Measurements from ENCODE around the gene PPEF2.
A peak's percentile ranks its signal among the peaks of the same experiment; 100 is the strongest.
"Not testable (repeated sequence)": the region's sequence is repeated elsewhere in the genome, so short reads cannot be mapped to it uniquely, and the experiment has no call there.

Gene PPEF2

GRCh38 chr4:75902352-75902751, at the start of gene PPEF2:
PPEF2 (minus strand) TSS chr4:75902452; CDS start chr4:75896325, 6,127 bp downstream.
- no peak for DNase-seq

GRCh38 chr4:75950213-75950815, 48.1 kb upstream of the PPEF2 start:
- no peak for DNase-seq

GRCh38 chr4:75948822-75949444, 46.7 kb upstream of the PPEF2 start:
- DNase-seq: no peak

GRCh38 chr4:75940692-75941253, 38.5 kb upstream of the PPEF2 start, which contains the start of gene NAAA:
NAAA (minus strand) TSS chr4:75941013; CDS start chr4:75940949, 64 bp downstream.
- DNase-seq: peak; percentile 80

- DNase-seq: peak; percentile 80
Observed at GRCh38 chr4:75939890-75940691, 37.8 kb upstream of the PPEF2 start.

- no peak for DNase-seq
Observed at GRCh38 chr4:75935628-75936027, 33.4 kb upstream of the PPEF2 start.

- no peak for DNase-seq
Observed at GRCh38 chr4:75930152-75930551, 27.9 kb upstream of the PPEF2 start.

GRCh38 chr4:75924916-75925315, 22.7 kb upstream of the PPEF2 start:
- not testable (repeated sequence) for DNase-seq

- DNase-seq: no peak
Observed at GRCh38 chr4:75924309-75924827, 22.1 kb upstream of the PPEF2 start.

GRCh38 chr4:75922588-75922987, 20.3 kb upstream of the PPEF2 start:
- DNase-seq: no peak

GRCh38 chr4:75921910-75922309, 19.7 kb upstream of the PPEF2 start:
- DNase-seq: no peak

GRCh38 chr4:75920327-75920726, 18.1 kb upstream of the PPEF2 start:
- DNase-seq: no peak

- DNase-seq: no peak
Observed at GRCh38 chr4:75919920-75920319, 17.7 kb upstream of the PPEF2 start.

GRCh38 chr4:75916091-75916661, 13.9 kb upstream of the PPEF2 start:
- no peak for DNase-seq

GRCh38 chr4:75912968-75913367, 10.7 kb upstream of the PPEF2 start:
- DNase-seq: no peak

GRCh38 chr4:75910831-75911230, 8.6 kb upstream of the PPEF2 start:
- DNase-seq: not testable (repeated sequence)

GRCh38 chr4:75909405-75909804, 7.2 kb upstream of the PPEF2 start:
- DNase-seq: no peak

- DNase-seq: no peak
Observed at GRCh38 chr4:75908555-75908954, 6.3 kb upstream of the PPEF2 start.

- DNase-seq: no peak
Observed at GRCh38 chr4:75907966-75908365, 5.7 kb upstream of the PPEF2 start.

GRCh38 chr4:75904076-75904475, 1.8 kb upstream of the PPEF2 start:
- DNase-seq: no peak

- DNase-seq: no peak
Observed at GRCh38 chr4:75898536-75898935, 3.7 kb downstream of the PPEF2 start.

- DNase-seq: no peak
Observed at GRCh38 chr4:75895744-75896314, 6.4 kb downstream of the PPEF2 start.

- no peak for DNase-seq
Observed at GRCh38 chr4:75892508-75892907, 9.7 kb downstream of the PPEF2 start.

Measured in stimulated activated CD4-positive, alpha-beta T cell treated with anti-CD3 and anti-CD28 coated beads, Interleukin-4, amount 100 ng/mL, for 1 hour (primary cell).